NCI-H1092 (cell line): ENCODE measurements around the gene FABP6.
"Not testable (repeated sequence)": the region's sequence is repeated elsewhere in the genome, so short reads cannot be mapped to it uniquely, and the experiment has no call there.

Experiments used
- DNase-seq: peaks from one replicate; lab custom pipeline; 2025; lab: John Stamatoyannopoulos, UW

FABP6 gene, protein sequence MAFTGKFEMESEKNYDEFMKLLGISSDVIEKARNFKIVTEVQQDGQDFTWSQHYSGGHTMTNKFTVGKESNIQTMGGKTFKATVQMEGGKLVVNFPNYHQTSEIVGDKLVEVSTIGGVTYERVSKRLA

DNA sequence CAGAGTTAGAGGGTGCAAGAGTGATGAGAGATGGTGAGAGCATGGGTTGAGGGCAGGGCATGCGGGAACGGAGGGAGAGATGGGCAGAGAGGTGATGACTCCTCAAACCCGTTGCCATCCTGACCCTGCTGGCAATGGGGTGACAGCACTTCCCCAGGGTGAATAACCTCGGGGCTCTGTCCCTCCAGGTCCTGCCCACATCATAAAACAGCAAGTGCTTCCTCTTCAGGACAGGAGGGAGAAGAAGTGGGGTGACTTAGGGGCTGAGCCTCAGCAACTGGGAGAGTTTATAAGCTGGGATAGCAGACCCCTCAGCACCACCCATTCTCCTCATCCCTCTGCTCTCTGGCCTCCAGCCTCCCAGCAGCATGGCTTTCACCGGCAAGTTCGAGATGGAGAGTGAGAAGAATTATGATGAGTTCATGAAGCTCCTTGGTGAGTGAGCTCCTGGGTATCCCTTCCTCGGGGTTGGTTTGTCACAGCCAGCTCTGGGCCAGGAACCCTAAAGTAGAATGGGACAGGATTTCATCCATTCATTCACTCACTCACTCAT, at the start of gene FABP6:
Gene FABP6, plus strand, starts transcription at position 317 of the 553 bp plus-strand sequence. Its CDS starts 52 bp downstream, at position 369.
- DNase-seq, result no peak

DNA sequence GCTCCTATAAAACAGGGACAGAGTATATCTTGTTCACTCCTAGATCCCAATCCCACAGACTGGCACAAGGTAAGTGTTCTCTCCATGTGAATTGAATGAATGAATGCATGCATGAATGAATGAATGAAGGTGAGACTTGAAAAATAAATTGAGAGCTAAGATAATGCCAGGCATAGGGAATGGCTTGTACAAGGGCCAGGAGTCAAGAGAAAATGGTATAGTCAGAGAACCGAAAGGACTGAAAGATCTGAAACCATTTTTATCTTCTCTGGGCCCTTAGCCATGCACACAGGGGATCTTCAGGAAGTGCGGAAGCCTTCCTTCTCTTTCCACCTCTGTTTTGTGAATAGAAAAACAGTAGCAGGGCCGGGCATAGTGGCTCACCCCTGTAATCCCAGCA, 48.4 kb upstream of the FABP6 start:
- no peak for DNase-seq

DNA sequence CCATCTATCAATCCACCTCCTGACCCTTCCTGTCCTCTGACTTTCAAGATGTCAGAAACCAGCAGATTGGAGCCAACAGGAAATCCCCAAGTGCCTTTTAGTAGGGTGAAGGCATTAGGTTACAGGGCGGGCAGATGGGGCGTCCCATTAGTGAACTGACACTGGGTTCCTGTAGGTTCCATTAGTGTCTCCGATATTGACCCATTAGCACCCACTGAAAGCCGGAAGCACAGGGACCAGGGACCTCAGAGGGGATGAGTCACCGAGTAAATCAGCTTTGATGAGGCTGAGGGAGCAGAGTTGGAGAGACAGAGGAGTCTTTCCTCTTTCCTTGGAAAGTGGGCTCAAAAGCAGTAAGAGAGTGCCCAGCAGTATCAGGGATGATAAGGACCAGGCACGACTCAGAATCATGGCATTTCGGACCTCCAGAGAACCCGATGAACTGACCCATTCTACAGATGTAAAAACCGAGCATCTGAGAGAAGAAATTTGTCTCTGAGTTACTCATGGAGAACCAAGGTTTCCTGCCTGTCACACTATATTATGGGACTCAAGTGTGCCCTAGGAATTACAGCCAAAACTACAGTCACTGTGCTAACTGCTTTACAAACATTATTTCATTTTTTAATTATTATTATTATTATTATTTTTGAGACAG, 47.2 kb upstream of the FABP6 start:
- no peak for DNase-seq

DNA sequence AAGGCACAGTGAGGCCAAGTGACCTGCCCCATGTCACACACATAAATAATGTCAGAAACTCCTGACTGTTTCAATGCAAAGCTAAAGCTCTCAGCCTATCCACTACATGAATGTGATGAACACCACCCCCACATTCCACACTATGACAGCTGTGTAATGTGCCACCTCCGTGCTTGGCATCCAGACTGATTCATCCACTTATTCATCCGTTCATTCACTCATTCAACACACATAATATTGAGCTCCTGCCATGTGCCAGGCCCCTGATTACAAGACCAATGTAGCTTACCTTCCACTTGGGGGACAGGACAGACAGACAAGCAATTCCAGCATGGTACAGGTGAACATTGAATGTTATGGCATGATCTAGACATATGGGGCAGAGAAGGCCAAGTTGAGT, 46.2 kb upstream of the FABP6 start:
- DNase-seq, result no peak

DNA sequence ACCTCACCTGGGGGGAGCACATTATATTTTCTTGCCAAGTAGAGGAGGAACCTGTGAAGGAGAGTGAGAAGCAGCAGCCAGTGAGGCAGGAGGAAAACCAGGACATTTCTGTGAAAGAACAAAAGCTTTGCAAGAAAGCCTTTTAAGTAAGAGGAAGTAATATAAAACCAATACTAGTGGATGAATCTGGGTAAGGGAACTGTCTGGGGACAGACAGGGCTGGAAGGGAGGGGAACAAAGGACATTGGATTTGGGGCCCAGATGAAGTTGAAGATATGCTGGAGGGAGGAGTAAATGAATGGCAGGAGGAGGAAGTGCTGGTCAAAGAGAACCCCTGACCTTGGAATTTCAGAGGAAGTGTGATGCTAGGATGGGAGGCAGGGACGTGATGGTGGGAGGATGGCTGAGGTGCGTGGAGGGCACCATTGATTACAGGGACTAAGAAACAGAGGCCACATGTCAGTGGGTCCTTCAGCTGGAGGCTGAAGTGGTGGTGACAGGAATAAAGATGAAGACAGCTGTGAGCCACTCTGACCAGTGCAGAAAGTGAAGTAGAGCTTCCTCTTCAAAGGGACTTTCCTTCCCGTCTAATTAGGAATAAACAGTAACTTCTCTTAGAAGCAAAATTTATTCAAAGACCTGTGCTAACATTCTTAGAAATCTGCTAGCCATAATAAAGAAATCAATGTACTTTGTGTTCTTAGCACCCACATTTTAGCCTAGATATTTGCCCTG, 43.5 kb upstream of the FABP6 start:
- DNase-seq, result no peak

DNA sequence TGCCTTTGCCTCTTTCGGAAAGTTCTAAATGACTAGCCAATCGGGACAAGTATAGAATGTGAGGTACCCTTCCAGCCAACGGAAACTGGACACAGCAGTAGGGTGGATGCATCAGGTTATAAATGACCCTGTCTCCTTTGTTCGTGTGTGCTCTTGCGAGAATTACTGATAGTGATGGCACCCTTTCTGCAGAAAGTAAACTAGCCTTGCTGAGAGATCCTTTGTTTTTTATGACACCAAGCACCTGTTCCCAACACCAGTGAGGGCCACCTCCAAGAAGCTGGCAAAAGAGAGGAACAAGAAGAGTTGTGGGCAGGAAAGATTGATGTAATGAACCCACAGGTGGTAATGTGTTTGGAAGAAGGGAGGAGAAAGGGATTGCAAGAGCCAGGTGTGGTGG, 42.8 kb upstream of the FABP6 start:
- DNase-seq, result no peak

DNA sequence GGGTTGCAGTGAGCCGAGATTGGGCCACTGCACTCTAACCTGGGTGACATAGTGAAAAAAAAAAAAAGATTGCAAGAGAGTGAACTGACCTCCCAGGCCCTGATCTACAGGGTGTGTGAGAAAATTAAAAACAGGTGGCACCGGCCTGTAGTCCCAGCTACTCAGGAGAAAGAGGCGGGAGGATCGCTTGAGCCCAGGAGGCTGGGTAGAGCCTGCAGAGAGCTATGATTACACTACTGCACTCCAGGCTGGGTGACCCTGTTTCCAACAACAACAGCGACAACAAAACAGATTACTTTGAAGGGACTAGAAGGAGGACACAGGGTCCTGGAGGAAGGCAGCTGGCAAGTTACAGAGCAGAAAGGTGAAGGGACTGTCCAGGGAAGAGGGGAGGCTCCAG, 42.2 kb upstream of the FABP6 start:
- DNase-seq, result no peak

DNA sequence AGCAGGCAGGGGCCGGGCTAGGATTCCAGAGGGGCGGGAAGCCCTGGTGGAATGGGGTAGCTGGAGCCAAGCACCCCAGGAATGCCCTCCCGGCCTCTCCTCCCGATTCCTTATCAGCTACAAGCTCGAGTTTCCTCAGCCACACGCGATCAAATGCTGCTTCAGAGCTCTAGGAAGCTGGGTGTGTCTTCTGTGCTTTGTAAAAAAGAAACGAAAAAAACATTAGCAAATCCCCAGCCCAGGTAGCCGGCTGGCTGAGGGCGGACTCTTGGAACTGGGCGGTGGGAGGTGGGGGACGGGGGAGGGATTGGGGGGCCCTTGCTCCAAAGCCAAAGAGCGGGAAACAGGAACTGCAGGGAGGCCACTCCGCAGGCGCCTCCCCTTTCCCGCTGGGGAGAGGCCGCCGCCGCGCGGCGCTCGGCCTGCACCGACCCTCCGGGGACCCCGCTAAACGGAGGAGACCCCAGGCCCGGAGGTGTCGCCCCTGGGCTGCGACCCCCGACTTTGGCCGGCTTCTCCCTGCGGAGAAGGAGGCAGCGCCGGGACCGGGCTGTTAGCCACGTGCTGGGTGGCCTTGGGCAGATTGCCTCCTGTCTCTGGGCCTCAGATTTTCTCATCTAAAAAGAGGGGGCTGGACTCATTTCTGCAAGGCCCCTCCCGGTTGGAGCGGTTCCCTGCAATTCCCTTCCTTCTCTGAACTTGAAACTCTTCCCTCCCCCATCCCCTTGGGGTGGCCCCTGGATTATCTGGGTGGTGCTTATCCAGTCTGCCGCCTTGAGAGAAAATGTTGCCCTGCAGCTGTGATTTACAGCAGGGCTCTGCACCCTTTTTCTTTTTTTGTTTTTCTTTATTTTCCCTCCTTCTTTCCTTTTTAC, 40.9 kb upstream of the FABP6 start:
- DNase-seq, result no peak

DNA sequence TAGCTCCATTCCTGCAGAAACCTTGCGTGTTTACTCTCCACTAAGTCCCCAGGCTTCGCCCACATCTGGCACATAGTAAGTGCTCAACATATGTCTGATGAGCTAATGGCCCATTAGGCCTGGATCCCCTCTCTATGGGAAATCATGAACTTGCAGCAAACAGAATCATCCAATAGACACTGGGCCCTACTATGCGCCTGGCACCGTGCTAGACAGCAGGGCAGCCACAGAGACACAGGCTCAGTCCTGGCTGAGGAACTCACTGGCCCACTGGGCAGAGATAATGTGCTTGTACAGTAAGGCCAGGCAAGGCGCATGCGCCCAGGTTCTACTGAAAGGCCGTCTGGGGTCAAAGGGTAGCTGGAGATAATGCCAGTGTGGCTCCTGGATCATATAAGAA, 36.9 kb upstream of the FABP6 start:
- DNase-seq, result no peak

DNA sequence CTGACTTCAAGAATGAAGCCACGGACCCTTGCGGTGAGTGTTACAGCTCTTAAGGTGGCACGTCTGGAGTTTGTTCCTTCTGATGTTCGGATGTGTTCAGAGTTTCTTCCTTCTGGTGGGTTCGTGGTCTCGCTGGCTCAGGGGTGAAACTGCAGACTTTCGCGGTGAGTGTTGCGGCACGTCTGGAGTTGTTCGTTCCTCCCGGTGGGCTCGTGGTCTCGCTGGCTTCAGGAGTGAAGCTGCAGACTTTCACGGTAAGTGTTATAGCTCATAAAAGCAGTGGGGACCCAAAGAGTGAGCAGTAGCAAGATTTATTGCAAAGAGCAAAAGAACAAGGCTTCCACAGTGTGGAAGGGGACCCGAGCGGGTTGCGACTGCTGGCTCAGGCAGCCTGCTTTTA, 36.2 kb upstream of the FABP6 start:
- DNase-seq, result not testable (repeated sequence)

DNA sequence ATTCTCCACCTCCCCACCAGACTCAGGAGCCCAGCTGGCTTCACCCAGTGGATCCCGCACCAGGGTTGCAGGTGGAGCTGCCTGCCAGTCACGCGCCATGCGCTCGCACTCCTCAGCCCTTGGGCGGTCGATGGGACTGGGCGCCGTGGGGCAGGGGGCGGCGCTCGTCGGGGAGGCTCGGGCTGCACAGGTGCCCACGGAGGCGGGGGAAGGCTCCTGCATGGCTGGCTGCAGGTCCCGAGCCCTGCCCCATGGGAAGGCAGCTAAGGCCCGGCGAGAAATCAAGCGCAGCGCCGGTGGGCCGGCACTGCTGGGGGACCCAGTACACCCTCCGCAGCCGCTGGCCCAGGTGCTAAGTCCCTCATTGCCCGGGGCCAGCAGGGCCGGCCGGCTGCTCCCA, 35.5 kb upstream of the FABP6 start:
- not testable (repeated sequence) for DNase-seq

DNA sequence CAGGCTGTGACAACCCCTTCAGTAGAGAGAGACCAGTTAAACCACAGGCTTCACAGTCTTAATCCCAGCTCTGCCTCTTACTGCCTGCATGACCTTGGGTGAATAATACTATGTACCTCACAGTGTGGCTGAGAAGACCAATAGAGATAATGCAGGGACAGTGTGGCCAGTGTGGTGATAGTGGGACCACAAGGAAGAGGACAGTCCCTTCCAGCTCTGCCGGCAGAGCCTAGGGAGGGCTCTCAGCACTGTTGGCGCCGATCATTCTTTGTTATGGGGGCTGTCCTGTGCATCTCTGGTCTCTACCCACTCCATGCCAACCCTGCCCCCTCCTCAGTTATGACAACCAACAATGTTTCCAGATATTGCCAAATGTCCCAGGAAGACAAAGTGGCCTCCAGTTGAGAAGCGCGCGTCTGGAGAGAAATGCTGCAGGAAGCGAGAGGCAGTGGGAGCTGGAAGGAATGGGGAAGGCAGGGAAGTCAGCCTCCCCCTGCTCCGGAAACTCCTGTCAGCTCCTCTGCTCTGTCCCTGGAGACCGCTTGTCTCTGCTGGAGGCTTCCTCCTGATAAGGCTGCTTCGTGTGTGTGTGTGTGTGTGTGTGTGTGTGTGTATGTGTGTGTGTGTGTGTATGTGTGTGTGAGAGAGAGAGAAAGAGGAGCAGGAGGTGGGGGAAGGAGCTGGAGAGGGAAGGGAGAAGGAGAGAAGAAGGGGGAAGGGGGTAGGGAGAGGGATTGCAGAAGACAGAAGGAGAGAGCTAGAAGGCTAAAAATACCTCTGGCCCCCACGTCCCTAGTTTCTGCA, 31.8 kb upstream of the FABP6 start:
- DNase-seq, result no peak

DNA sequence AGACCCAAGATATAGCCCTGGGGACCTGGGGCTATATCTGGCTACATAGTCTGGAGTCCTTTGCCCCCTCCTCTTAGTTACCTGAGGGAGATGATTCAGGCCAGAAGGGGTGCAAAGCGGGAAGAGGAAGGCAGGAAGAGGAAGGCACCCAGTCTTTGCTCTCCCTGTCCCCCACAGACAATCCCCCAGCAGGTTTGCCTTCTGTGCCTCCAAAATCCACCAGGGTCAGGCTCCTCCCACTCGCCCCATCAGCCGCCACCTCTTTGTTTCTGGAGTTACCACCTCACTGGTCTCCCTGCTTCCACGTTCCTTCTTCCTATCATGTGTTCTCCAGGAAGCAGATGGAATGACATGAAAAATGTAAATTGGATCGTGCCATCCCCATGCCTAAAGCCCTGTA, 31.2 kb upstream of the FABP6 start:
- no peak for DNase-seq

DNA sequence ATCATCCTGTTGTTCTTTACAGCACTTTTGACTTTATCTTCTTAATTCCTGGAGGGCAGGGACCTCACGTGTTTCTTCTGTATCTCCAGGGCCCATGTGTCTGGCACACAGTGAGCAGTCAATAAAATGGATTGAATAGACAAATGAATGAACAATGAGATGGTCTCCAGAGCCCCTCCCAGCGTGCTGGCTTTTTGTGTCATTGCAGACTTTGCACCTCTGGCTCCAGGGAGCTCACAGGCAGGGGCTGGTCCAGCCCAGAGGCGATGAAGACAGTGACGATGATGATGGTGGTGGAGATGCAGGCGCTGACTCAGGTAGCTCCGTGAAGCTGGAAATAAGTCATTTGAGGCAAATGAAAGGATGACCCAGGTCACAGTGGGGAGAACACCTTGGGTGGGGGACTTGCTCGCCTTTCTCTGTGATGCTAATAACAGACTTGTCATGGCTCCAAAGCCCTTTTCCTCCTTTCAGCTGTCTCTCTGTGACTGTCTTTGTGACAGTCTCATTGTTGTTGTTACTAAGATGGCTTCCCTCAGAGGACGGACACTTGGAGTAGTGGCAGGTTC, 30.4 kb upstream of the FABP6 start:
- no peak for DNase-seq

DNA sequence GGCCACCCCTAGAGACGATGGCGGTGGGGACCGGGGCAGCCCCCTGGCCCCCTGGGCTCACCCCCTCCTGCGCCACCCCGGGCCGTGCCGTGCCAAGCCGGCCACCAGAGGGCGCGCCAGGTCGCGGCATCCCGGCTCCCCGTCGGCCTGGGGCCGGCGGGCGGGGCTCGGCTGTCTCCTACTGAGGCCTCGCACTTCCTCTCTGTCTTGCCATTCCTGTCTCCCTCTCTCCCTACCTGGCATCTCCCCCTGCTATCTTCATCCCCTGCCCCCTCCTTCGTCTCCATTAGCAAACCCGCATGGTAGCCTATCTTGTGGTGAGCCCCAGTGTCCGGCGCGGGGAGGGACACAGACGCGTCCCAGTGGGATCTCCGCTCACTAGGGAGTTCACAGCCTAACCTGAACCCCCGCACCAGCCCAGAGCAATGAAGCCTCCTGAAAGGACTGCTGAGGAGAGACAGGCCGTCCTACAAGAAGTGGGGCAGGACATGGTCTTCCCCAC, 29.8 kb upstream of the FABP6 start:
- DNase-seq, result no peak

DNA sequence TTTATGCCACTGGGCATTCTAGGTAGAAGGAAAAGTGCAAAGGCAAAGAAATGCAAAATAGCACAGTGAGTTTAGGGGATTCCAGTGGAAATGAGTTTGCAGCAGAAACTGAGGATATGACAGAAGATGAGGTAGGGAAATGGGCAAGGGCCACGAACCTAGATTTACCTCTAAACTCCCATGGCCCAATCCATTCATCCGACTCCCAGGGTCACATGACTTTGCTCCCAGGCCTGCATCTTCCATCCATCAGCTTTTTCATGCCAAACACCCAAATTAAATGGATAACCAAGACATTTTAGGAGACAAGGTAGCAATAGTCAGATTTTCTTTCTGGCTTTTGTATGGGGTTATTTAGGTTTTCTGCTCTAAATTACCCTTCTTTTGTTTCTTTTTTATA, 22.2 kb upstream of the FABP6 start:
- no peak for DNase-seq

DNA sequence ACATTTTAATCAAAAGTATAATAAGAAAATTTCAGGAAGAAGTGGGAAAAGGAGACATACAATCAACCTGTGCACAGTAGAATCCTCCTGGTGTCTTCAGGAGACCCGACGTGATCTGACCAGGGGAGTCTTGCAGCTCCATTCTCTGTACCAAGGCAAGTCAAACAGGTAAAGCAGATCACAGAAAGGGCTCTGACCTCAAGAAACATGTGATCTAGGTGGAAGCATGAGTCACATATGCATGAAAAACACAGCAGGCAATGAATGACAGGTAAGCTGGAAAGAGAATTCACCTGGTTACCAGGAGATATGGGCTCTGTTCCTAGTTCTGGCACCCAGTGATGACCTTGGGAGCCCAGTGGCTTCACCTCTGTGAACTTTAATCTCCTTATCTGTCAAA, 19.4 kb upstream of the FABP6 start:
- DNase-seq, result no peak

DNA sequence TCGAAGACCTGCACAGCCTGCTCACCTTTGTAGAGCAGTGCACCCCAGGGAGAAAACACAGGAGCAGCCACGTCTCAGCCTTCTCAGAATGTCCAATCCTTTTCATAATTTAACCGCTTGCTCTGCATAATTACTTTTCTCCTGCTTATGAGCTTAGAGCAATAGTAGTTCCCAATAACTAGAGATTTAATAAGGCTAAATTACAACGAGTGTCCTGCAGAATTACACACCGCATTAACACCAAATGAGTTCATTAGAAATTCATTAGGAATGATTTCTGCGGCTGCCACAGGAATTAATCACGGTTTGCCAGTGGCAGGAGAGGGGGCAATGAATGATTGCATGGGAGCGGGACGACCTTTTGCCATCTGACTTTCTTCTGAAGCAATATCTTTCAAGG, 18.7 kb upstream of the FABP6 start:
- no peak for DNase-seq

DNA sequence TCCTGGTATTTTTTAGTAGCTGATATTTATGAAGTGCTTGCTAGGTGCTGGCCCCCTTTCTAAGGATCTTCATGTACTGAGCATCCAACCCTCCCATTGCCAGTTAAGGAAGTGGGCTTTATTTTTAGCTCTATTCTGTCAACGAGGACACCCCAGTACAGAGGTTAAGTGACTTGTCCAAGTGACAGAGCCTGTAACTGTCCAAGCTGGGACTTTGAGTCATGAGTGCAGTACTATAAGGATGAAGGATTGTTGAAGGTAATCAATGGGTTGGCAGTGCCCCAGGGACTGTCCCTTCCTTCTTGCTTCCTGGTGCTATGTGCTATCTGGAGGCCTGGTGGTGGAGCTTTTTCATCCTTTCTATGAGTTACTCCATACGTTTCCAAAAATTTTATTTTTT, 18.0 kb upstream of the FABP6 start:
- DNase-seq, result no peak

DNA sequence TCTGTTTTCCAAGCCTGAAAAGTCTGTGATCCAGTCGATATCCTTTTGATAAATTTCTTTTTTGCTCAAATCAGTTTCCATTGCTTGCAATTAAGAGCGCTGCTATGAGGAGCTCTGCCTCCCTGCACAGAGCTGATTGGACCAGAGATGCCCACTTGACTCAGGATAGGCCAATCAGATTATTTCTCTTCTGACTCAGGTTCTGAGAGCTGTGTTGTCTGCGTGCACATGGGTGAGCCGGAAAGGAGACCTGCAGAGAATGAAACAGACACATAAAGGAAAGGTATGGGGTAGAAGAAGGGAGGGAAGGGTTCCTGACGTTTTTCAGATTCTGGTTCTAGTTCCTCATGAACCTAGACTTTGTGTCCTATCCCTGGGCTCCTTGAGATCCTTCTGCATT, 15.8 kb upstream of the FABP6 start:
- DNase-seq, result no peak

DNA sequence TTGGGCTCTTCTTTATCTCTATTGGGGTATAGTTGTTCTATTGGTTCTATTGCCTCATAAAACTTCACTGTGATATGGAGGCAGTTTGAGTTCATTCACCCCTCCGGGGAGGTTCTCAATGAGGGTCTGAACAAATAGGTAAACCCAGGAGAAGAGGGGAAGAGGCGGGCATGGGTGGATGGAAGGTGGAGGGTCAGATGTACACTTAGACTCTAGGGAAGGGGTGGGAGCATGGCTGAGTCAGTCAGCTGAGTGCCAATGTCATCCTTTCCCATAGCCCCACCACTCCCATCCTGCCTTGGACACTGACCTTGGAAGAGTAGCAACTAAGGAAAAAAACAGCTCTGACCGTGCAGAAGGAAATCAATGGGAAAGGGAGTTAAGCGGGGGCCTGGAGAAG, 9.9 kb upstream of the FABP6 start:
- DNase-seq, result no peak
